ENCODE data around the gene SPATA21. TPM values are rescaled to one million over a fixed set of nuclear protein-coding genes. Genes with fewer than 3 reads are reported as not detected.

Gene SPATA21
- total RNA-seq, 1 donor from 2014 or later = not detected

- Histone ChIP-seq H3K4me2 (ENCODE audit: low read length) (no peak overlapping the region), H3K4me3 (ENCODE audit: insufficient read depth, low read depth, low read length) (no peak overlapping the region), H3K9me3 (ENCODE audit: insufficient read depth, low read depth, low read length) (no peaks in the 10 kb centered on the region), H3K36me3 (ENCODE audit: insufficient read depth, low read length) (no peaks in the 10 kb centered on the region), H3K79me2 (ENCODE audit: insufficient read depth, low read length) (peaks cover 100% of the 10 kb centered on the region), H3K27me3 (ENCODE audit: insufficient read depth, low read length) (no peaks in the 10 kb centered on the region), H4K20me1 (ENCODE audit: insufficient read depth, low read length) (peaks cover 92% of the 10 kb centered on the region), H3K27ac (ENCODE audit: low read depth, low read length) (no peak overlapping the region), H3K4me1 (ENCODE audit: insufficient read depth, low read length) (peaks cover 33% of the 10 kb centered on the region), H3K9ac (ENCODE audit: low read length) (no peak overlapping the region), H2AFZ (ENCODE audit: low read depth, low read length) (no peak overlapping the region)
- Mint-ChIP-seq H3K27ac (ENCODE audit: unreplicated experiment) (no peak overlapping the region), H3K4me3 (ENCODE audit: unreplicated experiment) (no peak overlapping the region), H3K4me1 (ENCODE audit: low read depth, unreplicated experiment) (peaks cover 37% of the 10 kb centered on the region), H3K27me3 (ENCODE audit: low read depth, unreplicated experiment) (no peaks in the 10 kb centered on the region), H3K9me3 (ENCODE audit: unreplicated experiment) (no peaks in the 10 kb centered on the region), H3K36me3 (ENCODE audit: low read depth, unreplicated experiment) (no peaks in the 10 kb centered on the region)
- no peak for DNase-seq (ENCODE audit: low read depth)
- no peak for FAIRE-seq
- TF ChIP-seq, protein P1, sequence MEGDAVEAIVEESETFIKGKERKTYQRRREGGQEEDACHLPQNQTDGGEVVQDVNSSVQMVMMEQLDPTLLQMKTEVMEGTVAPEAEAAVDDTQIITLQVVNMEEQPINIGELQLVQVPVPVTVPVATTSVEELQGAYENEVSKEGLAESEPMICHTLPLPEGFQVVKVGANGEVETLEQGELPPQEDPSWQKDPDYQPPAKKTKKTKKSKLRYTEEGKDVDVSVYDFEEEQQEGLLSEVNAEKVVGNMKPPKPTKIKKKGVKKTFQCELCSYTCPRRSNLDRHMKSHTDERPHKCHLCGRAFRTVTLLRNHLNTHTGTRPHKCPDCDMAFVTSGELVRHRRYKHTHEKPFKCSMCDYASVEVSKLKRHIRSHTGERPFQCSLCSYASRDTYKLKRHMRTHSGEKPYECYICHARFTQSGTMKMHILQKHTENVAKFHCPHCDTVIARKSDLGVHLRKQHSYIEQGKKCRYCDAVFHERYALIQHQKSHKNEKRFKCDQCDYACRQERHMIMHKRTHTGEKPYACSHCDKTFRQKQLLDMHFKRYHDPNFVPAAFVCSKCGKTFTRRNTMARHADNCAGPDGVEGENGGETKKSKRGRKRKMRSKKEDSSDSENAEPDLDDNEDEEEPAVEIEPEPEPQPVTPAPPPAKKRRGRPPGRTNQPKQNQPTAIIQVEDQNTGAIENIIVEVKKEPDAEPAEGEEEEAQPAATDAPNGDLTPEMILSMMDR (IDR thresholded peaks at IDR 0.05; ENCODE audit: insufficient read depth, low read depth, low read length) = no peak
- no peak for TF ChIP-seq EZH2 (IDR thresholded peaks at IDR 0.05; ENCODE audit: insufficient read depth, low read length)
These were observed 58.8 kb downstream of the SPATA21 start for GRCh38 chr1:16378443-16378842.

DNA sequence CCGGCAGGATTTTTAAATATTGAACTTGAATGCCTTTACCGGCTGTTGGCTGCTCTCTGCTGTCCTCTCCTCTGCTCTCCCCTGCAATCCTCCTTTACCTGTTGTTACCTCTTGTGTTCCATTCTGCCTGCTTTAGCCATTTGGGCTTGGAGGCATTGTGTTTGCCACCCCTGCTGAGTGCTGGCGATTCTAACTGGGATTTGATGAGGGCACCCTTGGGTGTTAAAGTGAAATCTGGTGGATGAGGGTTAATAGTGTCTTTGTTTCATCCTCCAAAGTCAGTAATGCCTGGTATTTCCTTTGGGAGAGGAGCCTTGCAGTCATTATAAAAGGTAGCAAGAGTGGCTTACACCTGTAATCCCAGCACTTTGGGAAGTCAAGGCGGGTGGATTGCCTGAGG lies 60.3 kb downstream of the SPATA21 start:
- no peak overlapping the region for H3K4me2 ChIP-seq (ENCODE audit: low read length)
- peaks cover 41% of the 10 kb centered on the region for H3K4me1 ChIP-seq (ENCODE audit: insufficient read depth, low read length)
- Mint-ChIP-seq H3K27ac (ENCODE audit: unreplicated experiment) (peak overlapping the region; percentile 66), H3K9me3 (ENCODE audit: unreplicated experiment) (no peaks in the 10 kb centered on the region), H3K36me3 (ENCODE audit: low read depth, unreplicated experiment) (no peaks in the 10 kb centered on the region), H3K4me3 (ENCODE audit: unreplicated experiment) (peak overlapping the region; percentile 35), H3K27me3 (ENCODE audit: low read depth, unreplicated experiment) (no peaks in the 10 kb centered on the region), H3K4me1 (ENCODE audit: low read depth, unreplicated experiment) (peaks cover 47% of the 10 kb centered on the region)
- no peaks in the 10 kb centered on the region for H3K27me3 ChIP-seq (ENCODE audit: insufficient read depth, low read length)
- no peak overlapping the region for H3K27ac ChIP-seq (ENCODE audit: low read depth, low read length)
- H3K36me3 ChIP-seq (ENCODE audit: insufficient read depth, low read length) = no peaks in the 10 kb centered on the region
- peaks cover 91% of the 10 kb centered on the region for H4K20me1 ChIP-seq (ENCODE audit: insufficient read depth, low read length)
- no peak for DNase-seq (ENCODE audit: low read depth)
- no peaks in the 10 kb centered on the region for H3K9me3 ChIP-seq (ENCODE audit: insufficient read depth, low read depth, low read length)
- no peak overlapping the region for H3K4me3 ChIP-seq (ENCODE audit: insufficient read depth, low read depth, low read length)
- FAIRE-seq = no peak
- TF ChIP-seq, protein P1 (IDR thresholded peaks at IDR 0.05; ENCODE audit: insufficient read depth, low read depth, low read length) = no peak
- no peak for TF ChIP-seq EZH2 (IDR thresholded peaks at IDR 0.05; ENCODE audit: insufficient read depth, low read length)
- H3K79me2 ChIP-seq (ENCODE audit: insufficient read depth, low read length) = peaks cover 99% of the 10 kb centered on the region
- H2AFZ ChIP-seq (ENCODE audit: low read depth, low read length) = no peak overlapping the region
- no peak overlapping the region for H3K9ac ChIP-seq (ENCODE audit: low read length)

GRCh38 chr1:16375521-16376340 lies 61.5 kb downstream of the SPATA21 start:
- H3K27me3 ChIP-seq (ENCODE audit: insufficient read depth, low read length) = no peaks in the 10 kb centered on the region
- no peaks in the 10 kb centered on the region for H3K36me3 ChIP-seq (ENCODE audit: insufficient read depth, low read length)
- H3K36me3 Mint-ChIP-seq (ENCODE audit: low read depth, unreplicated experiment) = no peaks in the 10 kb centered on the region
- peak overlapping the region; percentile 52 for H3K9ac ChIP-seq (ENCODE audit: low read length)
- DNase-seq (ENCODE audit: low read depth) = peak; percentile 70
- no peak overlapping the region for H3K4me3 ChIP-seq (ENCODE audit: insufficient read depth, low read depth, low read length)
- H3K79me2 ChIP-seq (ENCODE audit: insufficient read depth, low read length) = peaks cover 98% of the 10 kb centered on the region
- H3K27ac Mint-ChIP-seq (ENCODE audit: unreplicated experiment) = peak overlapping the region; percentile 90
- no peaks in the 10 kb centered on the region for H3K9me3 ChIP-seq (ENCODE audit: insufficient read depth, low read depth, low read length)
- peaks cover 51% of the 10 kb centered on the region for H3K4me1 Mint-ChIP-seq (ENCODE audit: low read depth, unreplicated experiment)
- H3K27me3 Mint-ChIP-seq (ENCODE audit: low read depth, unreplicated experiment) = no peaks in the 10 kb centered on the region
- no peak for FAIRE-seq
- no peak for TF ChIP-seq EZH2 (IDR thresholded peaks at IDR 0.05; ENCODE audit: insufficient read depth, low read length)
- TF ChIP-seq, protein P1 (IDR thresholded peaks at IDR 0.05; ENCODE audit: insufficient read depth, low read depth, low read length) = no peak
- peak overlapping the region; percentile 72 for H3K27ac ChIP-seq (ENCODE audit: low read depth, low read length)
- peak overlapping the region; percentile 70 for H3K4me2 ChIP-seq (ENCODE audit: low read length)
- H3K4me1 ChIP-seq (ENCODE audit: insufficient read depth, low read length) = peaks cover 41% of the 10 kb centered on the region
- peaks cover 89% of the 10 kb centered on the region for H4K20me1 ChIP-seq (ENCODE audit: insufficient read depth, low read length)
- no peaks in the 10 kb centered on the region for H3K9me3 Mint-ChIP-seq (ENCODE audit: unreplicated experiment)
- H2AFZ ChIP-seq (ENCODE audit: low read depth, low read length) = no peak overlapping the region
- H3K4me3 Mint-ChIP-seq (ENCODE audit: unreplicated experiment) = peak overlapping the region; percentile 58
